ENCODE results near the gene MIPEP.
"Not testable (repeated sequence)": the region's sequence is repeated elsewhere in the genome, so short reads cannot be mapped to it uniquely, and the experiment has no call there.

The MIPEP gene

GRCh38 chr13:23884361-23884760, 4.8 kb downstream of the MIPEP start:
- not testable (repeated sequence) for DNase-seq

- no peak for DNase-seq
Measured at GRCh38 chr13:23883255-23883654, 5.9 kb downstream of the MIPEP start.

DNA sequence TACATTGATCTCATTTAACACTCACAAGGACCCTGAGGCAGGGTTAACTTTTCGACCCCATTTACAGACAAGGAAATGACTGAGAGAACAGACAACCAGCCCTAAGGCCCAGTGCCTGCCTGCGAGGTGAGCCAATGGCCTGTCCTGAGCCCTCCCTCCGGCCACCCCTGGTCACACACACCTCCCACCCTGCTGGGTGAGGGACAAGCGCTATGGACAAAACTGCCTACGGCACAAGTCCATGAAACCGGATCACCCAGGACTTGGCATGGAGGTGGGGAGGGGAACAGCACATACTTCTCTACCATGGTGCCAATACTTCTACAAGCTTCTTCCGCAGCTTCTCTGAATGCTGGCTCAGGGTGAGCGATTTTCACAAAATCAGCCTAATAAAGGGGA, 7.8 kb downstream of the MIPEP start:
- not testable (repeated sequence) for DNase-seq

GRCh38 chr13:23880493-23881401, 8.5 kb downstream of the MIPEP start:
- DNase-seq: not testable (repeated sequence)

GRCh38 chr13:23877286-23877685, 11.9 kb downstream of the MIPEP start:
- DNase-seq: no peak

- no peak for DNase-seq
Measured at GRCh38 chr13:23876265-23876664, 12.9 kb downstream of the MIPEP start.

DNA sequence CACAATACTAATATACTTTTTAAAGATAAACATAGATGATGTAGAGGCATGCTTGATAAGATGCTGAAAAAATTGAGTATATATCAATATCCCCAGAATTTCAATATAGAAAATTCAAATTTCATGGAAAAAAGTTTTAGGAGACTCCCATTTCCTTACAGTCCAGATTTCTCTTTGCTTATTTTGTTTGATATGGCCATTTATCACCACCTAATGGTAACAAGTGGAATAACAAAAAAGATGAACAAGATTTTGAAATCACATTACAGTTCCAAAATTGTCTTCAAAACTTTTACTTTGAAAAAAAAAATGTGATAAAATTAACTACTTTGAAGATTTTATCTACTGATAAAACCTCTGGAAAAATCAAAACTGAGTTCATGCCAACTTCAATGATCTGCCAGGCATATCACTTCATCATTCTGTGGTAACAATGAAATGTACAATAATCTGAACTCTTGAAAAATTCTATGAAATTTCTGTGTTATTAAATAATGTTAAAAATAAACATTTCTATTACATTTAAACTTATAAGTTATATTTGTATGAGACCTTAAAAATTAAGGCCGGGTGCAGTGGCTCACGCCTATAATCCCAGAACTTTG, 17.5 kb downstream of the MIPEP start:
- no peak for DNase-seq

DNA sequence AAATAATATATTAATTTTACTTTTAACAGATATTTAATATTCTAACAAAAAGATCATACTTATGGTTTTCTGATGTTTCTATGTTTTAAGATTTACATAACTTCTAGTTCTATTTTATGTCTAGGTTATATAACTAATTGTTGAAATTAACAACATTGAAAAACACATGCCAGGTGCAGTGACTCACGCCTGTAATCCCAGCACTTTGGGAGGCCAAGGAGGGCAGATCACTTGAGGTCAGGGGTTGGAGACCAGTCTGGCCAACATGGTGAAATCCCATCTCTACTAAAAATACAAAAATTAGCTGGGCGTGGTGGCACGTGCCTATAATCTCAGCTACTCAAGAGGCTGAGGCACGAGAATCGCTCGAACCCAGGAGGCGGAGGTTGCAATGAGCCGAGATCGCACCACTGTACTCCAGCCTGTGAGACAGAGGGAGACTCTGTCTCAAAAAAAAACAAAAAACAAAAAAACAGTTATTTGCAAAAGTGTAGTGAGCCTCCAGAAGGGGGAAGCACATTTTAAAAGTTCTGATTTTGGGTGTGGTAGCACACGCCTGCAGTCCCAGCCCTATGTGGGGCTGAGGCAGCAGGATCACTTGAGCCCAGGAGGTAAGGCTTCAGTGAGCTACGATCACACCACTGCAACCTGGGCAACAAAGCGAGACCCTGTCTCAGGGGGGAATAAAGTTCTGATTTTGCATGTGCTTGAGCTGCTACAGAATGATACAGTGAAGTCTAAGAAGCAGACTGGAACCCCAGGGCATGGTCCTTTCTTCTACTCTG, 18.7 kb downstream of the MIPEP start:
- peak; percentile 14 for DNase-seq

- no peak for DNase-seq
Measured at GRCh38 chr13:23868521-23868920, 20.7 kb downstream of the MIPEP start.

DNA sequence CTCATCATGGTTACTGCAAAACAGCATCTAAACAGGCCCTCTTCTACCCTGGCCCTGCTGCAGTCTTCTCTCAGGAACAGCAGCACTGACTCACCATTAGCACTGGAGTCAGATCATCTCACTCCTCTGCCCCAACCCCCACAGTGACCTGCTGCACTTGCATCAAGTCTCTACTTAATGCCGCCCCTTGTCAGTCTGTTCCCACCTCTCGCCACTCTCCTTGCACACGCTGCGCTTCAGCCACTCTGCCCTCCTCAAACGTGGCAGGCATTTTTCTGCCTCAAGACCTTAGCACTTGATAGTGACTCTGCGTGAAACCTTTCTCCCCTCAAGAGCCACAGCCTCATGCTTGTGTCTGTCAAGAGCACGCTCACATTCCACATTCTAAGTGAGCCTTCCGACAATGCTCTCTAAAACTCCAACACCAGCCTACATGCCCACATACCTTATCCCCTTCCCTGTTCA, 22.1 kb downstream of the MIPEP start:
- no peak for DNase-seq

GRCh38 chr13:23866420-23867026, 22.7 kb downstream of the MIPEP start:
- no peak for DNase-seq

DNA sequence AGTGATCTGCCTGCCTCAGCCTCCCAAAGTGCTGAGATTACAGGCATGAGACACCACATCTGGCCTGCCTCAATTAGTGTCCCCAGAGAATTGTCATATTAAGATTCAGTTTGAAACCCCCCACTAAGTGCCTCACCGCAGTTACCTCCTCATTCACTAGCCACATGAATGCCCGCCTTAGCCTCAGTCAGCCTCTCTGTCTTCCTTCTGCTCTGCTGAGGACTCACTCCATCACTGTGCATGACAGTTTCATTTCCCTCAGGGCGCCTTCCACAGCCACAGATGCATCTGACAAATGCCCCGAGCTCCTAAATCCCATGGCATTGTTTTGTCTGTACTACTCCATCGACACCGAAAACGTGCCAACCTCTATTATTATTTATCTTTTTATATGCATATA, 23.3 kb downstream of the MIPEP start:
- DNase-seq: no peak

- no peak for DNase-seq
Measured at GRCh38 chr13:23865026-23865425, 24.2 kb downstream of the MIPEP start.

GRCh38 chr13:23861310-23861709, 27.9 kb downstream of the MIPEP start:
- no peak for DNase-seq

DNA sequence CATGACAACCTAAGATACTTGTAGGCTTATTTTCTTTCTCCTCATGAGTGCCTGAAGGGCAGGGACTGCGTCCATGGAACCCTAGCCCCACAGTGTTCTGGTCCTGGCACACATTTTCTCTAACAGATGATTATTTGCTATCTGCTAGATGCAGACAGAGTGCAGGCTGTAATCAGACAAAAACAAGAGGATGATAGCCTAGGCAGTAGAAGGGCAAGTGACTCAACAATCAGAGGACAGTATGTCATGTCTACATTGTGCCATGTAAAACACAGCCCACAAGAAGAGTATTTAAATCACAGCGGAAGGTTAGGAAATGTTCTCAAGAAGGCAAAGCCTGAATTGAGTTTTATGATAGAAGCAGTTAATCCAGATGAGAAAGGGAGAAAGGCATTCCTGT, 29.3 kb downstream of the MIPEP start:
- no peak for DNase-seq

- DNase-seq: no peak
Measured at GRCh38 chr13:23859455-23859854, 29.7 kb downstream of the MIPEP start.

- DNase-seq: no peak
Measured at GRCh38 chr13:23858546-23858945, 30.7 kb downstream of the MIPEP start.

DNA sequence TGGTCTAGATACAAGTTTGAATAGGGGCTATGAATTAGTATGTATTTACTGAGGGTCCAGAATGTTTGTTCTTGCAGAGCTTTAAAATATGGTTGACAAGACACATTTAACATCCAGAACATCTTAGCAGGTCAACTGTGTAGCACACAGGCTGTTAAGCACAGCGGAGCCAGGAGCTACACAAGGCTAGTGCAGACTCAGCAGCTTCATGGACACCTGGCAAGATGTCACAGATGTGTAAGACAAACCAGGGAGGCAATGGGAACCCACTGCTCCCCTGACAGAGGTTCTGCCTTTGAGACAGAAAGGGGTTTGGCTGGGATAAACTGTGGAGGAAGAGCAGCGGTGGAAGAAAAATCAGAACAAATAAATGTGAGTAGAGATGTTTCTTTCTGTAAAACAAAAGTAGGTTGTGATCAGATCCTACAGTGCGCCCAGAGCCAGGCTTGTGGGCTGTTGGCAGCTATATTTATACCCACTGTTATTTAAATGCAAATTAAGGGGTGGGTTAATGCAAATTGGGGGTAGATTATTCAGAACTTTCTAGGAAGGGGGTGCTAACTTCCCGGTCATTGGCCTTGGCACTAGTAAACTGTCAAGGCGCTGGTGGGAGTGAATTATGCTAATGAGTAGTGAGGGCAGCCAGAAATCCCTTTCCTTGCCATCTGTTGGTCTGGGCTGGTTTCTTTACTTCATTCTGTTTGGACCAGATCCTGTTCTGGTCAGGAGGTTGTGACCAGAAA, 33.0 kb downstream of the MIPEP start:
- DNase-seq: no peak

DNA sequence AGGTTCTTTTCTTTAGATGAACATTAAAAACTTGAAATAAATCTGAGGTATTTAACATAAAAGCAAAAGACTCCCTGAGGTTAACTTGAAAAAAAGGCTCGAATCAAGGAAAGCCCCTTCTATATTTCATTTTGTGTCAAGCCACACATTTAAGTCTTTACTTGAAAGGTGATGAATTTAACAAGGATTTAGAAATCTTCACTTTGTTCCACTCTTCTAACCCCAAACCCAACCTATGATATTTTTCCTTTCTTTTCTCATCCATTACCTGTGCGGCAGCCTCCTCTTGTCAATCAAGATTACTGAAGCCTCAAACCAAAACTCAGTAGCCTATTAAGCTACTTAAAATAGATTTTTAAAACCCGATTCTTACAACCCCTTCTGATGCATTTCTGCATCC, 33.8 kb downstream of the MIPEP start:
- DNase-seq: no peak

- no peak for DNase-seq
Measured at GRCh38 chr13:23852351-23852750, 36.8 kb downstream of the MIPEP start.

DNA sequence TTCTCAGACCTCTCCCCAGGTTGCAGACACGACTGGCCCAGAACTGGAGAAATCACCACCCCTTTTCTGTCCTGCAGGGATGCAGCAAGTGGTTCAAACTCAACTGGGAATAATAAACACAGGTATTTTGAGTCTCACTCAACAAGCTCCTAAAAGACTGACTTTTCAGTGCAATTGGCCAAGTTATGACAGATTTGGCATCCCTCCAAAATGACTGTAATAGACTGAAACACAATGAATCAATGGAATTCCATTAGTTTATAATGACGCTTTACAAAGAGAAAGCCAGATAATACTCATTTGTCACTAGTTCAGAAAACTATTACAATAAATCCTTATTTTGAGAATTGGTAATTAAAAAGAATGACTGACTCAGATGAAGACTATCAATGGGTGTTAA, 38.1 kb downstream of the MIPEP start:
- DNase-seq: no peak

DNA sequence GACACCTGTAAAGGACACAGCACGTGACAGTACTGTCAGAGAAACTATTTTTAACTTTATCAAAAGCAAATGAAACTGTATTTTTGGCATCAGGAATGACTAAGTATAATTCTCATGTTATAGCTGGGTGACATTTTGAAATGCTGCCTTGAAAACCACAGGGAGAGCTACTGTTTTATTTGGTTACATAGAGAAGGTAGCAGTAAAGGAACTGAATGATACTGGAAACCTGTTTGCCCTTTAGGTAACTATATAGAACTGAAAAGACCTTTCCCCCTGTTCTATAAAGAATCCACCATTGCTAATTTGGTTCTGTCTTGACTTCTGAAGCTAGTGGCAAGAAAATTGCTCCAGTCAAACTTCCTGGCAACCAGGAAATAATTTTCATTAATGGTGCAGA, 39.1 kb downstream of the MIPEP start:
- DNase-seq: no peak

Measured in CD4-positive, alpha-beta T cell treated with Interferon gamma for 1 hour (primary cell).